HepG2 (cell line): ENCODE measurements around the gene CDH22. TPM values are rescaled to one million over a fixed set of nuclear protein-coding genes. Genes with fewer than 3 reads are reported as not detected.

Experiments used
- NR2C2 ChIP-seq: sonication (generic); formaldehyde crosslinking; IDR thresholded peaks from 2 replicates; pipeline ENCODE4 v1.4.0; 2020; ENCODE audit warnings: missing genetic modification reagents, mild to moderate bottlenecking, moderate library complexity, borderline replicate concordance
- PAF1 ChIP-seq: IDR thresholded peaks from 2 replicates; pipeline ENCODE4 v1.6.1; 2016; ENCODE audit warnings: missing genetic modification reagents, missing compliant biosample characterization
- PITX1 ChIP-seq: sonication (generic); formaldehyde crosslinking; IDR thresholded peaks from 2 replicates; pipeline ENCODE4 v1.5.1; 2020; ENCODE audit warnings: mild to moderate bottlenecking, missing genetic modification reagents
- PPARG ChIP-seq: conservative IDR thresholded peaks from 2 replicates; pipeline ENCODE4 v1.6.1; 2016; ENCODE audit warnings: missing biosample characterization, missing genetic modification reagents
- RNF219 ChIP-seq: sonication (generic); formaldehyde crosslinking; IDR thresholded peaks from 2 replicates; pipeline ENCODE4 v1.5.0; 2020; ENCODE audit warnings: mild to moderate bottlenecking, missing genetic modification reagents
- RXRA ChIP-seq: sonication (generic); formaldehyde crosslinking; IDR thresholded peaks from 2 replicates; pipeline ENCODE4 v1.5.1; 2020; ENCODE audit warnings: missing genetic modification reagents
- TAF15 ChIP-seq: fragments of 200-400 bp; formaldehyde crosslinking; IDR thresholded peaks from one replicate; pipeline ENCODE4 v1.6.1; 2018; ENCODE audit warnings: mild to moderate bottlenecking, low read depth, low read length; ENCODE audit not compliant: poor library complexity, severe bottlenecking
- ZHX2 ChIP-seq, 2 experiments: sonication (generic) in 1 of 2; formaldehyde crosslinking in 1 of 2; IDR thresholded peaks; 2 replicates each; pipeline versions ENCODE4 v1.6.1 to v1.9.0; 2014 to 2022; ENCODE audit warnings: antibody characterized with exemption in 1 of 2, borderline replicate concordance in 1 of 2, inconsistent platforms in 1 of 2, low read depth in 1 of 2, missing genetic modification reagents in 1 of 2
- ZMYM3 ChIP-seq: sonication (generic); formaldehyde crosslinking; IDR thresholded peaks from 2 replicates; pipeline ENCODE4 v1.5.1; 2020; ENCODE audit warnings: mild to moderate bottlenecking, missing genetic modification reagents
- ZNF598 ChIP-seq: sonication (generic); formaldehyde crosslinking; IDR thresholded peaks from 2 replicates; pipeline ENCODE4 v1.5.1; 2020; ENCODE audit warnings: mild to moderate bottlenecking, missing genetic modification reagents, borderline replicate concordance
- ZNF800 ChIP-seq: sonication (generic); formaldehyde crosslinking; IDR thresholded peaks from 2 replicates; pipeline ENCODE4 v1.4.0; 2020; ENCODE audit warnings: missing genetic modification reagents
- ZSCAN25 ChIP-seq: sonication (generic); formaldehyde crosslinking; IDR thresholded peaks from 2 replicates; pipeline ENCODE4 v1.8.0; 2022; ENCODE audit warnings: mild to moderate bottlenecking, missing genetic modification reagents
- ZSCAN30 ChIP-seq: sonication (generic); formaldehyde crosslinking; IDR thresholded peaks from 2 replicates; pipeline ENCODE4 v1.5.0; 2020; ENCODE audit warnings: mild to moderate bottlenecking, missing genetic modification reagents
- polyA plus RNA-seq, 8 experiments: library from polyadenylated mRNA; depleted of rRNA in 3 of 8; stranded (reverse) in 7 of 8; unstranded in 1 of 8; fragments of >200 nt; fragmentation: Illumina TruSeq in 4 of 8; extraction: Trizol in 4 of 8; gene quantifications; 2 replicates each; pipeline versions ENCODE4 v1.2.1 to v1.2.3, GENCODE V29; 2011 to 2016; ENCODE audit warnings: low read depth in 4 of 8, missing spikeins in 1 of 8, mixed read lengths in 1 of 8; ENCODE audit not compliant: insufficient read depth in 1 of 8
- total RNA-seq, 5 experiments: library from RNA; depleted of rRNA; stranded (reverse); fragments of >200 nt; fragmentation: Illumina TruSeq; extraction: Trizol; gene quantifications; 2 replicates each; pipeline ENCODE4 v1.2.3, GENCODE V29; 2016; ENCODE audit warnings: low read depth in 1 of 5
- TF ChIP-seq, protein P1 (sequence below): sonication (generic); formaldehyde crosslinking; conservative IDR thresholded peaks from 2 replicates; pipeline ENCODE4 v1.4.0; 2020; ENCODE audit warnings: missing genetic modification reagents
- TF ChIP-seq, protein P2 (sequence below): sonication (generic); formaldehyde crosslinking; IDR thresholded peaks from 2 replicates; pipeline ENCODE4 v1.4.0; 2020; ENCODE audit warnings: missing genetic modification reagents, borderline replicate concordance

The CDH22 gene
- total and polyA plus RNA-seq, 2 of the 13 experiments (the other 11 are each of a cell fraction or from before 2014, with no cell fraction given): not detected

GRCh38 chr20:46132705-46133120, 175.6 kb downstream of the CDH22 start (continued):
- TF ChIP-seq, protein P1, sequence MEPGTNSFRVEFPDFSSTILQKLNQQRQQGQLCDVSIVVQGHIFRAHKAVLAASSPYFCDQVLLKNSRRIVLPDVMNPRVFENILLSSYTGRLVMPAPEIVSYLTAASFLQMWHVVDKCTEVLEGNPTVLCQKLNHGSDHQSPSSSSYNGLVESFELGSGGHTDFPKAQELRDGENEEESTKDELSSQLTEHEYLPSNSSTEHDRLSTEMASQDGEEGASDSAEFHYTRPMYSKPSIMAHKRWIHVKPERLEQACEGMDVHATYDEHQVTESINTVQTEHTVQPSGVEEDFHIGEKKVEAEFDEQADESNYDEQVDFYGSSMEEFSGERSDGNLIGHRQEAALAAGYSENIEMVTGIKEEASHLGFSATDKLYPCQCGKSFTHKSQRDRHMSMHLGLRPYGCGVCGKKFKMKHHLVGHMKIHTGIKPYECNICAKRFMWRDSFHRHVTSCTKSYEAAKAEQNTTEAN (CRISPR knock-in tag): no peak
- no peak for TF ChIP-seq ZSCAN25 (CRISPR knock-in tag)
- 0 out of 2 replicates have a peak, but pooled peaks have one; percentile 49 for TF ChIP-seq PITX1 (CRISPR knock-in tag)
- no peak for TF ChIP-seq ZSCAN30 (CRISPR knock-in tag)
- 0 out of 2 replicates have a peak, but pooled peaks have one; percentile 24 for TF ChIP-seq RXRA
- no peak for TF ChIP-seq ZHX2 (IDR thresholded peaks at IDR 0.05; ENCODE audit: low read depth)
- TF ChIP-seq ZHX2 (CRISPR knock-in tag; IDR thresholded peaks at IDR 0.05; ENCODE audit: borderline replicate concordance): no peak
- no peak for TF ChIP-seq ZNF800 (CRISPR knock-in tag)
- TF ChIP-seq NR2C2: no peak
- no peak for TF ChIP-seq TAF15
- TF ChIP-seq, protein P2, sequence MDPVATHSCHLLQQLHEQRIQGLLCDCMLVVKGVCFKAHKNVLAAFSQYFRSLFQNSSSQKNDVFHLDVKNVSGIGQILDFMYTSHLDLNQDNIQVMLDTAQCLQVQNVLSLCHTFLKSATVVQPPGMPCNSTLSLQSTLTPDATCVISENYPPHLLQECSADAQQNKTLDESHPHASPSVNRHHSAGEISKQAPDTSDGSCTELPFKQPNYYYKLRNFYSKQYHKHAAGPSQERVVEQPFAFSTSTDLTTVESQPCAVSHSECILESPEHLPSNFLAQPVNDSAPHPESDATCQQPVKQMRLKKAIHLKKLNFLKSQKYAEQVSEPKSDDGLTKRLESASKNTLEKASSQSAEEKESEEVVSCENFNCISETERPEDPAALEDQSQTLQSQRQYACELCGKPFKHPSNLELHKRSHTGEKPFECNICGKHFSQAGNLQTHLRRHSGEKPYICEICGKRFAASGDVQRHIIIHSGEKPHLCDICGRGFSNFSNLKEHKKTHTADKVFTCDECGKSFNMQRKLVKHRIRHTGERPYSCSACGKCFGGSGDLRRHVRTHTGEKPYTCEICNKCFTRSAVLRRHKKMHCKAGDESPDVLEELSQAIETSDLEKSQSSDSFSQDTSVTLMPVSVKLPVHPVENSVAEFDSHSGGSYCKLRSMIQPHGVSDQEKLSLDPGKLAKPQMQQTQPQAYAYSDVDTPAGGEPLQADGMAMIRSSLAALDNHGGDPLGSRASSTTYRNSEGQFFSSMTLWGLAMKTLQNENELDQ (CRISPR knock-in tag): 0 out of 2 replicates have a peak, but pooled peaks have one; percentile 18
- TF ChIP-seq ZNF598 (CRISPR knock-in tag): no peak
- TF ChIP-seq PAF1: no peak
- TF ChIP-seq ZMYM3 (CRISPR knock-in tag): no peak
- no peak for TF ChIP-seq PPARG (CRISPR knock-in tag)
- no peak for TF ChIP-seq RNF219
